GM18867 (cell line): Measurements from ENCODE around the gene RPL5.
A peak's percentile ranks its signal among the peaks of the same experiment; 100 is the strongest.

Experiments
- ATAC-seq: cut with Tn5 transposase; IDR thresholded peaks from one replicate; pipeline ENCODE4 v1.9.1; 2021; ENCODE audit warnings: mild to moderate bottlenecking, moderate library complexity; ENCODE audit not compliant: unreplicated experiment

The RPL5 gene

DNA sequence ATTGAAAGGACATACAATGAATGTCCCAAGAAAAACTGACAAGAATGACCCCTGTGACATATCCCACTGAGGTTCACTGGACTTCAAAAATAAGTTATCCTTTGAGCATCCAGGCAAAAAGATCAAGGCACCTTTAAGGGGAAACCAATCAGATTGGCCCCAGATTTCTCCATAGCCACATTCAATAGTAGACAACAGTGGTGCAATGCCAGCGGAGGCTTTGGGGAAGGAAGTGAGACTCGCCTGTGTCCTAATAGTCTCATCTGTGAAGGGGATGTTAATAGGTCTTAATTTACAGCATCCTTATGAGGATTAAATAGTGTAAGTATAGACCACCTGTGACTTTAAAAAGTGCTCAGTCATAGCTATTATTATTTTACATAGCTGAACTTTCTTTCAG lies 21.5 kb downstream of the RPL5 start:
- ATAC-seq, result no peak

DNA sequence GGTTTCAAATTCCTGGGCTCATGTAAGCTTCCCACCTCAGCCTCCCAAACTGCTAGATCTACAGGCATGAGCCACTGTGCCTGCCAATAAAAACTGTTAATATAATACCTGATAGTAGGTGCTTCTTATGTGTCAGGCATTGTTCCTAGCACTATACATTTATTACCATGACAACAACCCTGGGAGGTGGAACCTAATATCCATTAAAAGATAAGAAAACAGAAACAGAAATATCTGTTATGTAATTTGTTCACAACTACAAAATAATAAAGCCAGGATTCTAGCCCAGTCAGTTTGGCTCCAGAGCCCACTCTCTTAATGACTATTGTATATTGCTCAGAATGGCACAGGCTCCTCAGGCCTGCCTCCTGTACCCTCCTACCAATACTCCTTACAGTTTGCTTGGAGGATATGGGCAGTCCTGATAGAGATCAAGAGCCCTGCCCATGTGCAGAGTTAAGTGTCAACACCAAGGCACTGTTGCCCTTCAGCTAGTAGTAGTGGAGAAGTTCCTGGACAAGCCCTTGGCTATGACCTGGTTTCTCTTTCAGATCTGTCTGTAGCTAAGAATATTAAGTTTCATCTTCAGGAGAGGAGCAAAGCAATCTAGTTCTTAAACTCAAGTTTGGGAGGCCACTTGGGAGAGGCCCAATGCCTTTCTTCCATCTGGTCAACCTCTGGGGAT lies 22.4 kb downstream of the RPL5 start:
- no peak for ATAC-seq

DNA sequence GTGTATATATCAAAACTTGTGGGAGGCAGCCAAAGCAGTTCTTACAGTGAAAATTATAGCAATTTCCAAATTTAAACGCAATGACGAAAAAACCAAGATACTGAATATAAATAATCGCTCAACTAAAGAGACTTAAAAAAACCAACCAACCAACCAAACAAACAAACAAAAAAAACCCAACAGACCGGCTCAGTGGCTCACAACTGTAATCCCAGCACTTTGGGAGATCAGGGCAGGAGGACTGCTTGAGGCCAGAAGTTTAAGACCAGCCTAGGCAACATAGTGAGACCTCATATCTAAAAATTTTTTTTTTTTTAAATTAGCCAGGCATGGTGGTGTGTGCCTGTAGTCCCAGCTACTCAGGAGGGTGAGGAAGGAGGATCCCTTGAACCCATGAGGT lies 23.4 kb downstream of the RPL5 start:
- ATAC-seq, result no peak

DNA sequence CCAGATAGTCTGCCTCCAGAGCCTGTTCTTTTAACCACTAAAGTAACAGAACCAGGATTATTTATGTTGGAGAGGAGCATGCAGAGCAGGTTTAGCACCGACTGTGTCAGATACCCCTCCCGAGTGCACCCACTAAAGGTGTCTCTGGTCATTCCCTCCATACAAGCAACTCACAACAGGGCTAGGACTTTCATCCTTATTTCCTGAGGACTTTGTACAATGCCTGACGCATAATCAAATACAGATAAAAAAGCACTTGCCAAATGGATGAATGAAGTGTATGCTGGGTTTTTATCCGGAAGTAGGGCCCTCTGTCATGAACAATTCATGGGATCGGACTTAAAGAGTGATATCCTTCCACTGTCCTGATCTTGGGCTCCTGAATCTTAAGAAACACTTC lies 26.0 kb downstream of the RPL5 start:
- ATAC-seq, result no peak

DNA sequence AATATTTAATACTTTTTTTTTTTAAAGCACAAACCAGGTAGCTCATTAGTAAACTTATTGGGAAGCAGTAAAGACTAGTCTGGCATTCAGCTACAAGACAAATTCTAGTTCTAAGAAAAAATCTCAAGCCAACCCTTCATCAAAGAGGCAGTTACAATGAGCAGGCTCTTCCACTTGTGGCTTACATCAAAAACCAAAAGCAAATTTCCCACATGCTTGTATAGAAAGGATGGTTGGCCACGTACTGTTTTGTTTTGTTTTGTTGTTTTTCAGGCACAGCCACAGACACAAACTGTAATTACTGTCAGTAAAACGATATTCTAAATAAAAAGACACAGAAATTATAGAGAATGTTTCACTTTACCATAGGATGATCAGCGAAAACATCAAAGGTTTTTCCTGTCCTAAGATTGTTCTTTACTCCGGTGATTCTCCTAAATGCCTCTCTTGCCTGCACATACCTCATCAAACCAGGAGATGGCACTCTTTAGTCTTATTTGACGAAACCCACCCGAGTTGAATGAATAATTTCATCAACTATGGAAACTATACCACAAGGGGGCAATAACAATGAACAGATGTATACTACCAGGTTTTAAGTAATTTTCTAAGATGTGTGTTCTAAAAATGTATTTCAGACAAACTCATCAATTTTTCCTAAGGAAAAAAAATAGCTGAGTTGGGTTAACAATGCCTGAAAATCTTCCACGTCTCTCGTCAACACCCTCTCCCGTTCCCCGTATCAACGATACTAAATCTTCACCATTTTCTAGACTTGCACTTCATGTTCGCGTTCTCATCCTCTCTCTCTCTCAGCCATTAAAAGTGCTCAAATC lies 26.9 kb downstream of the RPL5 start:
- ATAC-seq, result peak; percentile 59

DNA sequence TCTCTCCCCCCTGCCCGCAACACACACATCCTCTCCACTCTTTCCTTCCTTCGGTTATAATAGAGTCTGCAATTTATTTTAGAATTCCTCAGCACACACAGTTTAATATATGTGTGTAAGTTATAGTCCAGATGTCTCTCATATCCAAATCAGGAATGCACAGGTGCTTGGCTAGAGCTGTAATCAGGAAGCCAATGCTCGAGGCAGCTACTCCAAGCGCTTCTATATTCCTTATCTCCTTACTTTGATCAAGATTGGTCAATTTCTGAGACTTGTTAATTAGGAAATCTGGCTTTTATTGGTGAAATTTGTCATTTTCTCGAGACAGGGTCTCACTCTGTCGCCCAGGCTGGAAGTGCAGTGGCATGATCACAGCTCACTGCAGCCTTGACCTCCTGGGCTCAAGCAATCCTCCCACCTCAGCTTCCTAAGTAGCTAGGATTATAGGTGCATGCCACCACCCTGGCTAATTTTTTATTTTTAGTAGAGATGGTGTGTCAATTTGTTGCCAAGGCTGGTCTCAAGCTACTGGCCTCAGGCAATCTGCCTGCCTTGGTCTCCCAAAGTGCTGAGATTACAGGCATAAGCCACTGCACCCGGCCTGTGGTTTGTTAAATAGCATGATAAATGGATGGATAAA lies 27.7 kb downstream of the RPL5 start:
- no peak for ATAC-seq

DNA sequence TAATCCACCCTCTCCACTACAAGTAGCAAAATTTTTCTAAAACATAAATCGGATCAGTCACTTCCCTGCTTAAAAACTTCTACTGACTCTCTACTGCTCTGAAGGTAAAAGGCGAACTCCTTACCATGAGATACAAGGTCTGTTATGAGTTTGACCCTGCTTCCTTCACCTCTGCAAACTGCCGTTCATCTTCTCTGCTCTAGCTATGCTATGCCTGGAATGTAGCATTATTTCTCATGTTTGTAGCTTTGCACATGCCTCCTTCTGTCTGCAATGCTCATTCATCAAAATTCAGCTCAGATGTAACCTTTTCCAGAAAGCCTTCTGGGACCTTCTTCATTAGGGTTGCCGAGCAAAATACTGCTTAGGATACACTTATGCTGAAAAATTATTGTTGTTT lies 30.8 kb downstream of the RPL5 start:
- no peak for ATAC-seq

DNA sequence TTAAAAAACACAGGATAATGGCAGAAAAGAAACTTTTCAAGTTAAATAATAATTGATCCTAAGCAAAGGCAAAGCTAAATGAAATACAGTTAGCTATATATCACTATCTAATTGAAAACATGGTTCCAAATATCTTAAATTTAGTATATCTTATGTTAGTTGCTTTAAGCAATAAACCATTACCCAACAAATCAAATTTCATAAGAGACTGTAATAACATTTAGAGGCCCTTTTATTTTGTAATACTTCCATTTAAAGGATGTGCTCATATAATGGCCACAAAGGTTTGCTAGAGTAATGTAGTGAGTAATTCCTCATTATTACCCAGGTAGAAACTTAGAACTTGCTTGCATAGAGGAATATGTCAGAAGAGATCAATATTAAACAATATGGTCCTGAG lies 32.3 kb downstream of the RPL5 start:
- ATAC-seq, result no peak

DNA sequence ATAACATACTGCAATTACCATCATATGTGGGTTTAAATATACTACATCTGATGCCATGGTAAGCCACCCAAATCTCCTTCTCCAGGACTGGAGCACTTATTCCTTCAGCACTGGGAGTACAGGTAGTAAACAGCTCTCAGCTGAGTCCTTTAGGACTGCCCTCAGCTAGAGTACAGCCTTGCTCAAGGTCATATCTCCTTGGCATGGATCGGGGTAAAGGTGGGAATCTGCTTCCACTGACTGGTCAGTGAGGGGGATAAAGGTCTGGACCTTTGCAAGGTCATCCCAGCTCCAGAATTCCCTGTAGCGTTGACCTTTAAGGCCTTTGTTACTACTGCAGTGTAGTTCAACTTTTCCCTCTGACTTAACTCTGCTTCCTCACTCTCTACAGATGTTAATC lies 38.8 kb downstream of the RPL5 start:
- no peak for ATAC-seq

DNA sequence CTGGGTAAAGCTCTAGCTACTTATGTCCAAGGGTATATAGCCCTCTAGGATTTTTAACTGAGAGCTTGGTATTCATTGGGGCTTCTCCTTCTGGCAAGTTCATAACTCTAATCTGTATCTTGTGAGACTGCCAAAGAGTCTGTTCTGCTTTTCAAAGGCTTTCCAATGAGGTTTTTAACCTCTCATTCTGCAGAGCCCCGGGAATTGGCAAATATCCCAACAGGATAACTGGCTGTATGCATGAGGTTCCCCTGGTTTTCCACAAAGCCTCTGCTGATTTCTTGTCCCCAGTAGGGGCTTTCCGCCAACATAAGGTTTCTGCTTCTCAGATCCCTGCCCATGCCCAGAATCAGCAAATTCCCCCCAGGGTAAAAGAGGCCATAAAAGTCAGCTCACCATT lies 40.9 kb downstream of the RPL5 start:
- ATAC-seq, result no peak

DNA sequence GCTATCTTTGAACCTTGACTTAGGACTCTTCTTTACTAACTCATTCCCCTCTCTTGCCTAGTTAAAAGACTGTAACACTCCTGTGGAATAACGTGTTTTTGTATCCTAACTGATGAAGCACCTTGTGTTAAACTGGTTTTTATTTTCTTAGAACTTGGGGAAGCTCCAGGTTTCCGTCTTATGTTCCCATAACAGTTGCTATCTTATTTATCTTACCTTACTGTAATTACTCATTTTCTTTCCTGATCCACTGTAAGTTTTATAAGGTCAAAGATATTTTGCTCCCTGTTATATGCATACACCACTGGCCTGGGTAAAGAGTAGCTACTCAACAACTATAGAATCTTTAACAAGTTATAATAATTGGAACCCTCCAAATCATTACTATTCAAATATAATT lies 43.1 kb downstream of the RPL5 start:
- ATAC-seq, result no peak

DNA sequence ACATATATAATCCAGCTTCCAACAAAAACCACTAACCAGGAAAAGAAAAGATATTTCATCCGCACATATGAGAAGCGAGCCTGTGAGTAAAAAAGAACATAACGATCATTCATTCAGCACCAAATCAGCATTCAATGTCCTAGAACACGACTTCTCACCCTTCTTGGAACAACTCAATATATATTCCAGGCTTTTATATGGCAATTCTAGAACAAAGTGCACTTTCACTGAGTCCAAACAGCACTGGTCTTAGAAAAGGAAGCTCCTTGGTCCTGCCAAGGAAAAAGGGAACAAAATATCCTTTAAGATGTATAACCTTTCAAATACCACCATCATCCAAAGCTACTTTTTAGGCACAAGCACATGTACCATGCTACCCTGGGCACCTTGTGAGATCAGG lies 44.5 kb downstream of the RPL5 start:
- ATAC-seq, result no peak

DNA sequence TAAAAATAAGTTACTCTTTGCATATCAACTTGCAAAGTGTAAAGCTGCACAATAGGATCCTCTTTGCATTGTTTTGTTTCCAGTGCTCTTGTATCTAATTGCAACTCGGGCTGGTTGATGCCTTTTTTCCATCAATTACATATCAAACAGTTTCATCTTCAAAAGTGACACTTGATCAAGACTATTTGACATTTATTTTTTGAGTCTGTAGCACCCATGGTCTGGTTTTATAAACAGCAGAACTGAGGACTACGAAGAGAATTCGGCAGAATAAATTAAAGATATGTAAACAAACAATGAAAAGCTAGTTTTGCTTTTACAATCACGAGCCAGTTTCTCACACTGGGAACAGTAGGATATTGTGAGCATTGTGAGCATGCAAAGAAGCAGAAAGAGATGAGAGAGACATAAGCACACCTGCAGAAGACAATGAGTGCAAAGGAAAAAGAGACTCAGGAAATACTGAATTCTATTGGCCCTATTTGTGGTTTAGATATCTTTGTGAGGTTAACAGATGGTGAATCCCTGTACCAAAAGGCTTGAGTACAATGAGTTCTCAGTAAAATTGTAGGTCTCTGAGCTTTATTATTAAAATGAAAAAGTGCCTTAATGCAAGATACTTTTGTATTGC lies 45.4 kb downstream of the RPL5 start:
- peak; percentile 29 for ATAC-seq

DNA sequence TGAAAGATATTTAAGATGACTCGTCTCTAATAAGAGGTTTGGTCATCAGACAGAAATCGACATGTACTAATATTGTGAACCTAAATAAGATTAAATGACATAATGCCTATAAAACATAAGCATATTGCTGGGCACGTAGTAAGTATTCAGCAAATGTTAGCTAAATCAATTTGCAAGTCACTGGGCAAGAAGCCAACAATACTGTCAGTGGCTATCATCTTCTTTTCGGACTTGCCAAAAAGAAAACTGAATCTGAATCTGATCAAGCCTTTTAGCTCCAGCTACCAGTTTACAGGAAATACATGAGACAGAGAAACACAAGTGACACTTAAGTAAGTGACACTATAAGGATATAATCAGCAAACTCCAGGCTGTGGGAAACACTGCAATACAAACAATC lies 46.0 kb downstream of the RPL5 start:
- peak; percentile 76 for ATAC-seq

DNA sequence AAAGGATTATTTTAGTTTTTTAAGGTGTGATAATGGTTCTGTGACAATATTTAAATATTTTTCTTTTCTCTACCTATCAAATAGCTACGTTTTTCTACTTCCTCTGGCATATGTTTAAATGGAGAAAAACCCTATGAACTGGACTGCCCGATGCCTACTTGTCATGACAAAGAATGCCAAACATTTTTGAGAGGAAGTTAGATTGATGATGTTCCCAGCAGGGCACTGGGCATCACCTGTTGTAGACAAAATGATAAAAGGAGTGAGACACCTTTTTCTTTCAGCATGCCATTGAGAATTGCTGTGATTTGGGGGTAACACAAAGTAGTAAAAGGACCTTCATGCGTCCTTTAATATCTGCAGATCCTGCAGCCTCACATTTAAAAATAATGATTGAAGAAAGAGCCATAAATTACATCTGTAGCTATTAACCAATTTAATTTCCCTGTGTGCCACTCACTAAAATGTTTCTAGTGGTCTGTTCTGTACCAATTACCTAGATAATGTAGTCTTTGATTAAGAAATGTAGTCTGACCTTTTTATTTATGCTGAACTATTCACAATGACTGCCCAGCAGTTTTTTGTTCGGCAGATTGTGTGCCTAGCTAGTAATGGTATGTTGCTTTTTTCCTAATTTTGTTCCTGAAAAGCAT lies 47.6 kb downstream of the RPL5 start:
- no peak for ATAC-seq

DNA sequence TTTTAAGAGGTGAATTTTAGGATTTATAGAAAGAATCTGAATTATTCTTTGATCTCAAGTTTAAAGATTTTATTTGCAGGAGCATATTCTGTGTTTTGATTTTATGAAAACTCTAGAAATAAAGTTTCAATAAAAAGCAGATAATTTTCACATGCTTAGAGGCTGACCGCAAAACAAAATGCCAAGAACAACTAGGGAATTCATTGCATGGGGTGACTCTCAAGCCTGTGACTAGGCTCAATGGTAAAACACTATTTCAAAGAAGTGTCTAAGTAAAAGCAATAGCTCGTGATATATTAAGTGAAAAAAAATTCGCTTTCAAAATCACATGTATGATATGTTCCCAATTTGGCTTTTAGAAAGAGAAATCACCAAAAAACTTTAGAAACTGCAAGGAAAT lies 49.6 kb downstream of the RPL5 start:
- ATAC-seq, result no peak

DNA sequence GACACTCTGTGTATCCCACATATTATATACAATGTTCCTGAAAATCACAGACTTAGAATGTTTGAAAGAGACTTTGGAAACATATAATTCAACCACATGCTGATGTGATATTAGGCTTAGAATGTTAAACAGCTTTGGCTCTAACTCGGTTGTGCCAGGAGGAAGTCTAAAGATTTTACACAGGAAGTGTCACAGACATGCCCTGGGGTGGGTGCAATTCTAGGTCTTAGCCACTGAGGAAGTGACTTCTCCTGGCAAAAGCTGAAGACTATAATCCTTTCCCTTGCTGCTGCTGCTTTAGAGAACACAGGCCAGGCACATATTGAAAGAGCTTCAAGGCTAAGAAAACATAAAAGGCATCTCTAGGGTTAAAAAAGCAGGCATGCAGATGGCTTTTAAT lies 51.0 kb downstream of the RPL5 start:
- ATAC-seq, result peak; percentile 56

DNA sequence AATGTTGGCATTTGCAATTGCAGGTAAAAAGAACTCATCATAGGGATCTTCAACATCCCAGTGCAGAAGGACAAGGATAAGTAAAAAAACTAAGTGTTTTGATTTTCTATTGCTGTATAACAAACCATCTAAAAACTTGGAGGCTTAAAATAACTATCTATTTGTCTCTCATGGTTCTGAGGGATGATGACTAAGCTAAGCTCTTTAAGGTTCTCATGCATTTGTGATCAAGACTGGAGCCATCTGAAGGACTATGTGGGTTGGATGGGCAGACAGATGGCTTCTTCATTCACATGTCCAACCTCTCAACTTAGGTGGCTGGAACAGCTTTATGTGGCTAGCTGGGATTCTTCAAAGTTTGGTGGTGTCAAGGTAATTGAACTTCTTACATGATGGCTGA lies 51.5 kb downstream of the RPL5 start:
- no peak for ATAC-seq

DNA sequence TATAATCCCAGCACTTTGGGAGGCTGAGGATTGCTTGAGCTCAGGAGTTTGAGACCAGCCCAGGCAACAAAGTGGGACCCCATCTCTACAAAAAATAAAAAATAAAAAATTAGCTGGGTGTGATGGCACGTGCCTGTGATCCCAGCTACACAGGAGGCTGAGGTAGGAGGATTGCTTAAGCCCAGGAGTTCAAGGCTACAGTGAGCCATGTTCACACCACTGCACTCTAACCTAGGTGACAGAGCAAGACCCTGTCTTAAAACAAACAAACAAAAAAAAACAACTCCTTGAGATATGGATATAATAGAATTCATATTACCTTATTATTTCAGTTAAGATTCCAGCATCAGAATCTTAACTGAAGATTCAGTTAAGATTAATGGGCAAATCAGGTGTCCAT lies 52.4 kb downstream of the RPL5 start:
- ATAC-seq, result no peak

DNA sequence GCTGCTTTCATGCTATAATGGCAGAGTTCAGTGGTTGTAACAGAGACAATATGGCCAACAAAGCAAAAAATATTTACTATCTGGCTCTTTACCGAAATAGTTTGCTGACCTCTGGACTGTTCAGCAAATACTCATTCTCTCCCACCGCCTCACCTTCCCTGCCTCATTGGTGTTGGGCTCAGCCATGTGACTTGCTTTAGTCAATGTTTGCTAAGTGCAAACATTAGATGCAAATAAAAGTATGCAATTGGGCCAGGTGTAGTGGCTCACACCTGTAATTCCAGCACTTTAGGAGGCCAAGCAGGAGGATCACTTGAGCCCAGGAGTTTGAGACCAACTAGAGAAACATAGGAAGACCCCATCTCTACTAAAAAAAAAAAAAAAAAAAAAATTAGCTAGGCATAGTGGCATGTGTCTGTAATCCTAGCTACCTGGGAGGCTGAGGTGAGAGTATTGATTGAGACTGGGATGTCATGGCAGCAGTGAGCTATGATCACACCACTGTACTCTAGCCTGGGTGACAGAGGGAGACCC lies 55.1 kb downstream of the RPL5 start:
- ATAC-seq, result no peak

DNA sequence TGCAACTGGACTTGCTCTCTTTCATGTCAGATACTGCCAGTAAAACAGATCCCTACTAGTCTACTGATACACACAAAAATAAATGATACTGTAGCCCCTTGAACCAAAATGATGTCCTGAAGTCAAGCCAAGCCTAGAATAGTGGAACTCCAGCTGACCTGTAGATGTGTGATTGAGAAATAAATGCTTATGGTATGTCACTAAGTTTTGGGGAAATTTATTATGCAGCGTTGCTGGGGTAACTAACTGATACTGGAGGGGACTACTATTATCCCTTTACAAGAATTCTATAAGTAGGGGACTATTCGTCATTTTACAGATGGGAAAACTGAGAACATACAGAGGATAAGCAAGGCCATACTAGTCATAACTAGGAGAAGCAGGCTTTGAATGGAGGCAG lies 55.6 kb downstream of the RPL5 start:
- no peak for ATAC-seq
